ENCODE data around the gene AICDA. TPM values are rescaled to one million over a fixed set of nuclear protein-coding genes. Genes with fewer than 3 reads are reported as not detected.
A peak's percentile ranks its signal among the peaks of the same experiment; 100 is the strongest.
"Not testable (repeated sequence)": the region's sequence is repeated elsewhere in the genome, so short reads cannot be mapped to it uniquely, and the experiment has no call there.

The AICDA gene
- total RNA-seq (2014; rRNA removed; shearing (Covaris generic)), result not detected in 2 replicates

- in situ Hi-C loops (cut with HindIII; ENCODE audit: low sequenced_read_pairs), result no loop called here
- DNase-seq (ENCODE audit: low spot score), result no peak
Observed at GRCh38 chr12:8612629-8613028, at the start of gene AICDA. Gene AICDA (minus strand): TSS chr12:8612859. CDS start chr12:8612767, 92 bp downstream.

DNA sequence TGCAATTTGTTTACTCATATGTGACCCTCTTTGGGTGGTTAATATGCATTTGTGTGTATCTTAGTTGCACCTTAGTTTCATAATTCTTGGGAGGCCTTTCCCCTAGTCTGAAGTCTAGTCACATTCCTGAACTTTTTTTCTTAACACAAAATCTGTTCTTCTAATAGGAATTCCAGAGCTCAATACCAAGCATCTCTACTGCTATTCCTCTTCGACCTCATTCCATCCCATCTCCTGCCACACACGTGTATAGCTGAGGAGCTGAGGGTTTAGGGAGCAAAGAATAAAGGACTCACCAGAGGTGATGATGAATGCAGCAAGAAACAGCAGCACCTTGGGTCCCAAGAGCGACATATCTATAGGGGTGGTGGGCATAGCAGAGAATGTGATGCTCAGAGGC is 49.1 kb upstream of the AICDA start:
- in situ Hi-C loops (cut with HindIII; ENCODE audit: low sequenced_read_pairs), result no loop called here
- DNase-seq (ENCODE audit: low spot score), result no peak

- in situ Hi-C loops (cut with HindIII; ENCODE audit: low sequenced_read_pairs), result no loop called here
- no peak for DNase-seq (ENCODE audit: low spot score)
Observed at GRCh38 chr12:8661016-8661415, 48.4 kb upstream of the AICDA start.

DNA sequence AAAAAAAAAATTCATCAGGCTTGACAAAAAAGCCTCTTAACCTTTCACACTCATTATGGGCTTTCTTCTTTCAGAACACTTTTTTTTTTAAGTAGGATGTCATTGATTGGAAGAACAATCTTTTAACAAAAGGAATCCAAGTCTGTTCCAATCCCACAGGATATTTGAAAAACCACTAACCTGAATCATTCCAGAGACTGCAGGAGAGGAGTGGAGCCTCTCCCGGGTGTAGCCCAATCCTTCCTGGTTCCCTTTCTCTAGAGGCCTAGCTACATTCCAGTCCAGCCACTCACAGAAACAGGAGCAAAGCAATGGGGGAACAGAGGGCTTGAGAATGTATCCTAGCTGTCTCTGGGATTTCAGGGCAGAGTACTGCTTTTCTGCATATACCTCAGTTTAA is 45.7 kb upstream of the AICDA start:
- no peak for DNase-seq (ENCODE audit: low spot score)
- in situ Hi-C loops (cut with HindIII; ENCODE audit: low sequenced_read_pairs), result no loop called here

- no peak for DNase-seq (ENCODE audit: low spot score)
- in situ Hi-C loops (cut with HindIII; ENCODE audit: low sequenced_read_pairs), result no loop called here
Observed at GRCh38 chr12:8655421-8655820, 42.8 kb upstream of the AICDA start.

DNA sequence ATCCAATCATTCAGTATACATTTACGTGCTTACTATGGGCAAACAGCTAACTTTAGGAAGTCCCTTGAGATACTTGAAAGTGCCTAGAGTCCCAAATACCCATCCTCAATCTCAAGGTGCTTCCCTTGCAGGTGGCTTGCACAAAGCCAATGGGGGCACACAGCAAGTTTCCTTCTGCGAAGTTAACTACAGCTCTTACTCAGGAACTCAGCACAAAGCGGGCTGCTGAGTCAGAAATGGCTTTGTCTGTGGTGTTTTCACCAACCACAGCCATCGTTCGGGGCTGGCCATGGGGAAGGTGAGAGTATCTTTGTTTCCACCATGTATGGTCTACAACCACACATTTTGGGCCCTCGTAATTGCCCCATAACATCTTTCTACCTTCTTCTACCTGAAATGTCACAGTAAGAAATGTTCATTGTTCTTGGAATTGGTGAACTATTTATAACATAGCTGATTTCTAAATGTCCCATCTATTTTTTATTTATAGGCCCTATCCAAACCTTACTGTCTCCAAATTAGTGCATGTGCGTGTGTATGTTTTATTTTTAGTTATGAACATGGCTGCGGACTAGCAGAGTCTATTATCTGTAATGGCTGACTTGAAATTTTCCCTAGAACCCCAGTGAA is 36.0 kb upstream of the AICDA start:
- no peak for DNase-seq (ENCODE audit: low spot score)
- in situ Hi-C loops (cut with HindIII; ENCODE audit: low sequenced_read_pairs), result no loop called here

DNA sequence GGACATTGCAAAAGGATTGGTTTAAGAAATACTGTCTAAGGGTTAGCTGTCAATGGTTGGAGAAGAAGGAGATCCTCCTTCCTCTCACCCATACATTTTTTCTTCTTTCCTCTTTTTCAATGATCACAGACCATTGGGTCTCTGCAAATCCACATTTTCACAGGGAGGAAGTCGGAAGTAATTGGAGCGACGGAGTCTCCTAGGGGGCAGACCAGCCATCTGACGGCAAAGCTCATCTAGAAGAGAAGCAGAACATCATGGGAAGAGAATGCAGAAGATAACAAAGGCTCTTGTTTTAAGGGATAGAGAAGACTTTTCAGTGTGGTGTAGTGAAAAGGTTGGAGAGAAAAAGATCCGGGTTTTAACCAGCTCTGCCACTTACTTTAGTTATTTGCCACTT is 35.3 kb upstream of the AICDA start:
- no peak for DNase-seq (ENCODE audit: low spot score)
- in situ Hi-C loops (cut with HindIII; ENCODE audit: low sequenced_read_pairs), result no loop called here

DNA sequence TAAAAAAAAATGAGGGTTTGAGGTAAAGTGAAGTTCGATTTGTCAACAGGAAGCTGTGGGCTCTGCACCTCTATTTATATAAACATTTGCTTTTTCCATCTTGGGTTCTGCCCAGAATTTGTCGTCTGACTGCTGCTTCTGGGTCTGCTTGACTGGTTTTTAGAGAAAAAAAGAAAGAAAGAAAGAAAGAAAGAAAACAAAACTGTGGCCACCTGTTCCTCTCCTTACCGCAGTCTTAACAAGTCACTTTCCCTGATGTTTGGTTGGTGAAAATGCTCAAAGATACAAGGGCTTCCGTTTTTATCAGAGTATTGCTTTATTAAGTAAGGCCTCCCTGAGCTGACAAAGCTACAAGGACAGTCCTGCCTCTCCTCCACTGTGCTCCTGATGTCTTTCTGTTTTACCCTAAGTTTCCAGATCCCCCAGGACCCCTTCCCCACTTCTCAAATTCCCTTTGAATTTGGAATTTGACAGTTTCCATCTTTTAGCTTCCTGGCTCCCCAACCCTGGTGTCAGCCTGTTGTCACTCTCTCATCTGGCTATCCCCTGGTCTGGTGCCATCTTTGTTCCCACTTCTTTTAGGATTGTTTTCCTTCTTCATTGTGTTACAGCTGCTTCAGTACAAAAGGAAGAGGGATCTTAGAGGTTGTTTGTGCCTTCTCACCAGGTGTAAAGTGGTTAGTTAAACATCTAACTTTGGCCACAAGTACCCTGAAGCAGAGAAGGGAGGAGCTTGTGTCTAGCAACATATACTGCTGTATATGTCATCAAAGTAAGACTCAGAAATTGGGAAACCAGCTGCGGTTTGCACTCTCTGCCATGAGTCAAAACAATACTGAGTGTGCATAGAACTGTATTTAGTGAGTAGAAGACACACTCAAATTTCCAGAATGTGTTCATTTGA is 31.9 kb upstream of the AICDA start:
- in situ Hi-C loops (cut with HindIII; ENCODE audit: low sequenced_read_pairs), result no loop called here
- no peak for DNase-seq (ENCODE audit: low spot score)

DNA sequence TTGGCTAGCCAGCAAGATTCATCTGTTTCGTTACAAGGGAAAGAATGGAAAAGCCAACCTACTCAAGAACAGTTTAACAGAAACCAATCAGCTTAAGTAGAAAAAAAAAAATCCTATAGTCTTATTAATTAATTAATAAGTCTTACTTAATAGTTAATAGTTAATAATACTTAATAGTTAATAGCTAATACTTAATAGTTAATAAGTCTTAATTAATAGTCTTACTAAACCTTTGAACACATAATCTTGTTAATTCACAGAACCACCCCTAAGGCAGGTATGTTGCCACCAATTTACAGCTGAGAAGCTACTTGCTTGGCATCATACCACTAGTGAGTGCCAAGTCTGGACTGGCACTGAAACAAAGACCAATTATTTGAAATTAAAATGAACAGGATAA is 30.1 kb upstream of the AICDA start:
- DNase-seq (ENCODE audit: low spot score), result no peak
- in situ Hi-C loops (cut with HindIII; ENCODE audit: low sequenced_read_pairs), result no loop called here

DNA sequence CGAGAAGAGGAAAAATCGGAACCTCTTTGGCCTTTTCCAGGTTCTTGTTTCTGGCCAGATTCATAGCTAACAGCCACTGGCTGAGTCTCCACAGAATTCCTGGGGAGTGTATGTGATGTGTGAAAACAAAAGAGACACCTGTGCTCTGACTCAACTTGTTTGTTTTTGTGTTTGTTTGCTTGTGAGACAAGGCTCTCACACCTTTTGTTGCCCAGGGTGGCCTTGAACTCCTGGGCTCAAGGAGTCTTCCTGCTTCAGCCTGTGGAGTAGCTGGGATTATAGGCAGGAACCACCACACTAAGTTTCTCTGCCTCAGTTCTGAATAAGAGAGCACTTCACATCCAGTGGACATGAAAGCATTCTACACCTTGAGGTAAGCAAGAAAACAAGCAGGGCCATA is 27.3 kb upstream of the AICDA start:
- no peak for DNase-seq (ENCODE audit: low spot score)
- in situ Hi-C loops (cut with HindIII; ENCODE audit: low sequenced_read_pairs), result no loop called here

- in situ Hi-C loops (cut with HindIII; ENCODE audit: low sequenced_read_pairs), result no loop called here
- no peak for DNase-seq (ENCODE audit: low spot score)
Observed at GRCh38 chr12:8638951-8639350, 26.3 kb upstream of the AICDA start.

DNA sequence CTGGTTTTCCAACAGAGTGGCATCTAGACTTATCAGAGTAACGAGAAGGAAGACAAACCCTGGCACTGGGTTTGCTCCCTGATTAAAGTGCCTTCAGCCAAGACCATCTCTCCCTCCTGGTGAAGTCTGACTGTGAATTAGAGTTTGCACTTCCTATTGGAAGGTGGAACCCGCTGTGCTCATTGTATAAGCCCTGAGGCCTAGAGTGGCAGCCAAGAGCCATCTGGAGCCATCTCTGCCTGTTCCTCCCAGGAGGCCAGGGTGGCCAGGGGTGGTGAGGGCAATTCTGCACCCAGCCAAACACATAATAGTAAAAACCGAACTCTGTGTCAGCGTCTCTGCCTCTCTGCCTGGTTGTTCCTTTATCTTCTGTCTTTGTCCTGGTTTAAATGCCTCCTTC is 25.0 kb upstream of the AICDA start:
- peak; percentile 57 for DNase-seq (ENCODE audit: low spot score)
- in situ Hi-C loops (cut with HindIII; ENCODE audit: low sequenced_read_pairs), result no loop called here

DNA sequence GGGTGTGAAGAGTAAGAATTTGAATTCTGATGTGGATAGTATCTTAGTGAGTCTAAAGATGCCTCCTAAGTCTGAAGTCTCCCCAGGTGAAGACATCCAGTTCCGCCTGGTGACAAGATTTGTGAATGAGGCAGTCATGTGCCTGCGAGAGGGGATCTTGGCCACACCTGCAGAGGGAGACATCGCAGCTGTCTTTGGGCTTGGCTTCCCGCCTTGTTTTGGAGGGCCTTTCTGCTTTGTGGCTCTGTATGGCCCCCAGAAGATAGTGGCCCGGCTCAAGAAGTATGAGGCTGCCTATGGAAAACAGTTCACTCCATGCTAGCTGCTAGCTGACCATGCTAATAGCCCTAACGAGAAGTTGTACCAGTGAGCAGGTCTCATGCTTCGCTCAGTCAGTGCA is 24.6 kb upstream of the AICDA start:
- in situ Hi-C loops (cut with HindIII; ENCODE audit: low sequenced_read_pairs), result no loop called here
- no peak for DNase-seq (ENCODE audit: low spot score)

- in situ Hi-C loops (cut with HindIII; ENCODE audit: low sequenced_read_pairs), result no loop called here
- DNase-seq (ENCODE audit: low spot score), result no peak
Observed at GRCh38 chr12:8636581-8636980, 23.9 kb upstream of the AICDA start.

DNA sequence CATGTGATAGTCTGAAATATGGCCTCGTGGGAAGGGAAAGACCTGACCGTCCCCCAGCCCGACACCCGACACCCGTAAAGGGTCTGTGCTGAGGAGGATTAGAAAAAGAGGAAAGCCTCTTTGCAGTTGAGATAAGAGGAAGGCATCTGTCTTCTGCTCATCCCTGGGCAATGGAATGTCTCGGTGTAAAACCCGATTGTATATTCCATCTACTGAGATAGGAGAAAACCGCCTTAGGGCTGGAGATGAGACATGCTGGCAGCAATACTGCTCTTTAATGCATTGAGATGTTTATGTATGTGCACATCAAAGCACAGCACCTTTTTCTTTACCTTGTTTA is 23.3 kb upstream of the AICDA start:
- in situ Hi-C loops (cut with HindIII; ENCODE audit: low sequenced_read_pairs); DNase-seq (ENCODE audit: low spot score): not testable (repeated sequence)

DNA sequence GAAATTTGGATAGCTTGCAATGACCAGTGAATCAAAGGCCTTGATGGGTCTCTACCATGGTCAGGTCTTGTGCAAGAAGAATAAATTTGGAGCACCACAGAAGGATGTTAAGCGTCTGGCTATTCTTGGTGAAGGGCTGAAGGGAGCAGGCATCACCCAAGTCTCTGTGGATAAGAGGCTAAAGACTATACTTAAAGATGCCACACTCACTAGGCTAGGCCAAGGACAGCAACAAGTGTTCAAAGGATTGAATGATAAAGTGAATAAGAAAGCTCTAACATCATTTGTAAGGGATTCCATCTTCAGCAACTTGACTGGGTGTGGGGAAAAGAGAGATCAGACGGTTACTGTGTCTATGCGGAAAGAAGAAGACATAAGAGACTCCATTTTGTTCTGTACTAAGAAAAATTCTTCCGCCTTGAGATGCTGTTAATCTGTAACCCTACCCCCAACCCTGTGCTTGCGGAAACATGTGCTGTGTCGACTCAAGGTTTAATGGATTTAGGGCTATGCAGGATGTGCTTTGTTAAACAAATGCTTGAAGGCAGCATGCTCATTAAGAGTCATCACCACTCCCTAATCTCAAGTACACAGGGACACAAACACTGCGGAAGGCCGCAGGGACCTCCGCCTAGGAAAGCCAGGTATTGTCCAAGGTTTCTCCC is 22.8 kb upstream of the AICDA start:
- in situ Hi-C loops (cut with HindIII; ENCODE audit: low sequenced_read_pairs); DNase-seq (ENCODE audit: low spot score): not testable (repeated sequence)

DNA sequence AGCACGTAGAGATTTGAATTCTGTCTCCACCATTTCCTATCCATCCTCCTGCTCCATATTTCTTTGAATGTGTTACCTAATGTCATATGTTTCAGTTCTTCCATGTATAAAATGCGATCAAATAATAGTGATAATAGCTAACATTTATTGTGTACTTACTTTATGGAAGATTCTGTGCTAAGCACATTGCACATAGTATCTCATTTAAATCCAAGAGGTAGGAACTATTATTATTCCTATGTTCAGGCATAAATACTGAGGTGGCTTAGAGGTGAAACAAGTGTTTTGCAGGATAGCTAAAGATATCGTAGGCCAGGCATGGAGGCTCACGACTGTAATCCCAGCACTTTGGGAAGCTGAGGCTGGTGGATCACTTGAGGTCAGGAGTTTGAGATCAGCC is 17.5 kb upstream of the AICDA start:
- DNase-seq (ENCODE audit: low spot score), result no peak
- in situ Hi-C loops (cut with HindIII; ENCODE audit: low sequenced_read_pairs), result no loop called here

- DNase-seq (ENCODE audit: low spot score), result no peak
Observed at GRCh38 chr12:8629486-8630033, 16.9 kb upstream of the AICDA start.

GRCh38 chr12:8628731-8629130 is 16.1 kb upstream of the AICDA start:
- DNase-seq (ENCODE audit: low spot score), result no peak
- in situ Hi-C loops (cut with HindIII; ENCODE audit: low sequenced_read_pairs), result no loop called here

More at GRCh38 chr12:8629486-8630033, 16.9 kb upstream of the AICDA start:
- in situ Hi-C loops (cut with HindIII; ENCODE audit: low sequenced_read_pairs), result no loop called here

DNA sequence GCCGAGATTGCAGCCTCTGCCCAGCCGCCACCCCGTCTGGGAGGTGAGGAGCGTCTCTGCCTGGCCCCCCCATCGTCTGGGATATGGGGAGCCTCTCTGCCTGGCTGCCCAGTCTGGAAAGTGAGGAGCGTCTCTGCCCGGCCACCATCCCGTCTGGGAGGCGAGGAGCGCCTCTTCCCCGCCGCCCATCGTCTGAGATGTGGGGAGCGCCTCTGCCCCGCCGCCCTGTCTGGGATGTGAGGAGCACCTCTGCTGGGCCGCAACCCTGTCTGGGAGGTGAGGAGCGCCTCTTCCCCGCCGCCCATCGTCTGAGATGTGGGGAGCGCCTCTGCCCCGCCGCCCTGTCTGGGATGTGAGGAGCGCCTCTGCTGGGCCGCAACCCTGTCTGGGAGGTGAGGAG is 12.1 kb upstream of the AICDA start:
- DNase-seq (ENCODE audit: low spot score); in situ Hi-C loops (cut with HindIII; ENCODE audit: low sequenced_read_pairs): not testable (repeated sequence)

All from G401 (cell line).